GM12878 (cell line): Measurements from ENCODE around the gene HNF4A. TPM values are rescaled to one million over a fixed set of nuclear protein-coding genes. Genes with fewer than 3 reads are reported as not detected.

Experiments
- ATAC-seq: fragments of 200-7000 bp; cut with Tn5 transposase; 3 replicates; pipeline ENCODE4 v1.9.1; 2020; ENCODE audit warnings: mild to moderate bottlenecking, moderate library complexity
- BruUV-seq: library from RNA; stranded (reverse); fragments of 400-500 nt; replicated peaks from 2 replicates; lab custom pipeline; 2021; lab: Mats Ljungman, UMichigan
- CTCF ChIA-PET: fragments of 300-600 bp; sonication (Branson Sonifier 250); formaldehyde crosslinking; extraction: SDS; loops from one replicate; lab custom pipeline; 2021; ENCODE audit warnings: inconsistent platforms; lab: Yijun Ruan, JAX
- POLR2A ChIA-PET: fragments of 350-600 bp; formaldehyde crosslinking; extraction: SDS; loops from one replicate; lab custom pipeline; 2021; ENCODE audit warnings: inconsistent platforms; lab: Charles Lee
- RAD21 ChIA-PET: fragments of 300-600 bp; sonication (Branson Sonifier 250); formaldehyde crosslinking; loops from one replicate; lab custom pipeline; 2023; ENCODE audit warnings: antibody characterized with exemption; ENCODE audit not compliant: unreplicated experiment; lab: Charles Lee
- SMC1A ChIA-PET: fragments of 300-600 bp; sonication (Branson Sonifier 250); formaldehyde crosslinking; loops from one replicate; lab custom pipeline; 2023; ENCODE audit not compliant: unreplicated experiment, uncharacterized antibody; lab: Charles Lee
- DNase-seq: peaks from one replicate; pipeline ENCODE4 v3.0.0-alpha.2; 2011; ENCODE audit warnings: low read depth, low spot score
- FAIRE-seq: peaks from 3 replicates; lab custom pipeline; 2011; peaks lifted over from hg19 to GRCh38; lab: Jason Lieb, UNC
- H2AFZ ChIP-seq: 2 replicates; pipeline ENCODE4 v1.6.0; 2011; ENCODE audit warnings: low read depth, low read length, control low read depth; ENCODE audit not compliant: control insufficient read depth
- H3K27ac ChIP-seq: 2 replicates; pipeline ENCODE4 v1.5.1; 2011; ENCODE audit warnings: control low read depth; ENCODE audit not compliant: control insufficient read depth, insufficient read depth
- H3K27me3 ChIP-seq, 2 experiments: replicated peaks in 1 of 2; 2 replicates each; pipeline versions ENCODE4 v1.6.0 to v1.6.1; 2011; ENCODE audit warnings: low read length in 1 of 2; ENCODE audit not compliant: control insufficient read depth in 2 of 2, insufficient read depth in 2 of 2
- H3K36me3 ChIP-seq, 2 experiments: 2 replicates each; pipeline ENCODE4 v1.5.1; 2011; ENCODE audit warnings: low read length in 1 of 2; ENCODE audit not compliant: control insufficient read depth in 2 of 2, insufficient read depth in 2 of 2
- H3K4me1 ChIP-seq: 2 replicates; pipeline ENCODE4 v1.6.1; 2011; ENCODE audit warnings: mild to moderate bottlenecking, low read length, moderate library complexity, mixed read lengths; ENCODE audit not compliant: control insufficient read depth, insufficient read depth
- H3K4me2 ChIP-seq: 2 replicates; pipeline ENCODE4 v1.6.0; 2011; ENCODE audit warnings: control low read depth; ENCODE audit not compliant: control insufficient read depth, insufficient read depth
- H3K4me3 ChIP-seq: fragments of 200-600 bp; sonication (generic); 2 replicates; pipeline ENCODE4 v1.5.1; 2016
- H3K79me2 ChIP-seq: 2 replicates; pipeline ENCODE4 v1.6.0; 2011; ENCODE audit warnings: low read length; ENCODE audit not compliant: control insufficient read depth, insufficient read depth
- H3K9ac ChIP-seq: 2 replicates; pipeline ENCODE4 v1.8.0; 2011; ENCODE audit warnings: low read length, control low read depth, mixed read lengths; ENCODE audit not compliant: control insufficient read depth, insufficient read depth
- H3K9me3 ChIP-seq: replicated peaks from 3 replicates; pipeline ENCODE4 v1.5.1; 2011; ENCODE audit warnings: mild to moderate bottlenecking, low read length; ENCODE audit not compliant: control insufficient read depth, insufficient read depth
- H4K20me1 ChIP-seq: 2 replicates; pipeline ENCODE4 v1.6.0; 2011; ENCODE audit not compliant: control insufficient read depth, insufficient read depth
- ATF7 ChIP-seq: fragments of 450-650 bp; IDR thresholded peaks from 2 replicates; pipeline ENCODE4 v1.6.1; 2016; ENCODE audit warnings: low read depth, mild to moderate bottlenecking
- CEBPZ ChIP-seq: fragments of 150-350 bp; IDR thresholded peaks from 2 replicates; pipeline ENCODE4 v1.6.1; 2016; ENCODE audit warnings: low read depth, low read length
- FOXM1 ChIP-seq: IDR thresholded peaks from 2 replicates; pipeline ENCODE4 v1.6.1; 2012; ENCODE audit warnings: low read depth, mild to moderate bottlenecking, inconsistent platforms, low read length, moderate library complexity
- MTA2 ChIP-seq: fragments of 450-650 bp; IDR thresholded peaks from 2 replicates; pipeline ENCODE4 v1.6.1; 2016; ENCODE audit warnings: low read depth, mild to moderate bottlenecking, moderate library complexity
- NR2C1 ChIP-seq: fragments of 450-650 bp; IDR thresholded peaks from 2 replicates; pipeline ENCODE4 v1.6.1; 2017; ENCODE audit warnings: antibody characterized with exemption, mild to moderate bottlenecking, moderate library complexity
- POLR2A ChIP-seq: IDR thresholded peaks from 2 replicates; pipeline ENCODE4 v1.6.1; 2011; ENCODE audit warnings: low read depth, mild to moderate bottlenecking, low read length
- WGBS: methylation state at CpG from one replicate; pipeline ENCODE4 v1.1.6; 2016; ENCODE audit warnings: low lambda C conversion rate; ENCODE audit not compliant: insufficient replicate concordance, insufficient coverage; ENCODE audit errors: missing lambda C conversion rate; 5-methylcytosine and 5-hydroxymethylcytosine counted together
- in situ Hi-C: fragments of 300-500 bp; cut with MboI; formaldehyde crosslinking; loops from 9 replicates; pipeline ENCODE4 v1.14.3; 2018; ENCODE audit warnings: mixed read lengths
- intact Hi-C: fragments of 100-400 bp; cut with micrococcal nuclease; formaldehyde crosslinking; loops from one replicate; pipeline ENCODE4 v1.14.2; 2022; ENCODE audit not compliant: unreplicated experiment
- polyA plus RNA-seq, 11 experiments: library from polyadenylated mRNA; depleted of rRNA in 4 of 11; unstranded in 6 of 11; stranded (reverse) in 5 of 11; fragments of >200 nt; fragmentation: Nextera tagmentation in 4 of 11; fragmentation: Illumina TruSeq in 1 of 11; extraction: Ambion mirVana in 4 of 11; extraction: Trizol in 1 of 11; gene quantifications; 1 replicate in 1 of 11; 2 replicates in 10 of 11; pipeline versions ENCODE4 v1.2.1 to v1.2.3, GENCODE V29; 2011 to 2016; ENCODE audit warnings: inconsistent platforms in 2 of 11, missing spikeins in 2 of 11, low read depth in 1 of 11
- total RNA-seq, 4 experiments: library from RNA; depleted of rRNA in 3 of 4; stranded (reverse); fragments of >200 nt in 3 of 4; fragmentation: Illumina TruSeq in 1 of 4; extraction: Trizol in 1 of 4; gene quantifications; 2 replicates each; pipeline versions ENCODE4 v1.2.1 to v1.2.3, GENCODE V29; 2013 to 2021
- TF ChIP-seq, protein P1 (sequence below): IDR thresholded peaks from 2 replicates; pipeline ENCODE4 v1.6.1; 2012; ENCODE audit warnings: low read depth, low read length, improper control_type of control experiment
- TF ChIP-seq, protein P2 (sequence below): fragments of 450-650 bp; IDR thresholded peaks from 2 replicates; pipeline ENCODE4 v1.6.1; 2017; ENCODE audit warnings: low read depth, mild to moderate bottlenecking, moderate library complexity

HNF4A gene
- total and polyA plus RNA-seq, 10 of the 15 experiments (the other 5 are each of a cell fraction or from before 2014, with no cell fraction given) = 0.21 TPM; not detected in 9

DNA sequence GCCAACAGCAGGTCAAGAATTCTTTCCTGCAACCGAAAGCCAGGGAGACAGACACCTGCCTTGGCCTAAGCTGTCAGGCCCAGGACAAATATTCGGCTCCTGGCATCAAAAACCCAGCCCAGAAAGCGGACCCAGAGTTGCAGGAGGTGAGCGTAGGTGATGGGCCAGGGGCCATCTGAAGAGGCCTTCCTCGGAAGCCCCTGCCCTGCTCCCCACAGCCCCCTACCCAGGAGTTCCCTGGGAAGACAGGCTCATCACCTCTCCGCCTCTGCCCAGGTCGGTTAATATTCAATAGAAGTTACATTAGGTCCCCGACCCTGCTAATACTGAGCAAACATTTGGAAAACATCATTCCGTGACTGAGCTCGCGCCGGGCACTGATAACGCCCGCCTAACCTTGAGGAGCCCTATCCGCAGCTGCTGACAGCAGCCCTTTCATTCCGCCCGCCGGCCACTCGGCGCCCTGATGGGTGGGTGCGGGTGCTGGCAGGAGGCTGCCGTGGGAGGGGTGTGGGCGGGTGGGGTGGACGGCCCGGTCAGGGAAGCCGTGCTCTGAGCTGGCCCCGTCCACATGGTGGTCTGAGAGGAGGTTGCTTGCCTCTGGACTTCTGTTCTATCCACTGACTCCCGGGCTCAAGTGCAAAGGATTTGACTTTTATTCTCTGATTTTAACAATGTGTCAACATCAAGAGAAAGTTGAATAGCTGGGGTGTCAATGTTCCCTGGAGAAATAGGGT is 55.7 kb downstream of the HNF4A start (continued):
- TF ChIP-seq CEBPZ = no peak
- TF ChIP-seq, all 136 proteins: peak for 0

DNA sequence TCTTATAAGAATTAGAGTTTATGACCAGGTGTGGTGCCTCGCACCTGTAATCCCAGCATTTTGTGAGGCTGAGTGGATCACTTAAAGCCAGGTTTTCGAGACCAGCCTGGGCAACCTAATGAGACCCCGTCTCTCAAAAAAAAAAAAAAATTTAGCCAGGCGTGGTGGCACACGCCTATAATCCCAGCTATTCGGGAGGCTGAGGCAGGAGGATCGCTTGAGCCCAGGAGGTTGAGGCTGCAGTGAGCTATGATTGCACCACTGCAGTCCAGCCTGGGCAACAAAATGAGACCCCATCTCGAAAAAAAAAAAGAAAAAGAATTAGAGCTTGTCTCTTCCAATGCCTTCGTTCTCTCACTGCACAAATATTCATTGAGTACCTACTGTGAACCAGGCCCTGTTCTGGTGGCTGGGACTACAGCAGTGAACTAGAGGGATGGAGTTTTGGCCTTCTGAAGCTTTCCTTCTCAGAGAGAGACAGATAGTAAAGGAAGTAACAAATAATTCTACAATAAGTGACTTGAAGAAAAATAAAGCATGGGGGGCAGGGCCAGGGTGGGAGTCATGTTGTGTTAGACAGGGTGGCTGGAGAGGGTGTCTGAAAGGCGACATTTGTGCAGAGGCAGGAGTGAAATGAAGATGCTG is 56.4 kb downstream of the HNF4A start:
- 27% methylated on average over 9 of the region's 10 CpGs for WGBS
- CTCF ChIA-PET = interaction anchor here (0.6 to 0.7 kb wide), 2 partner anchors 26 to 769 kb away, joined by 3 read pairs; no protein-coding TSS in a partner anchor
- intact Hi-C loops = no loop called here
- SMC1A ChIA-PET = interaction anchor here (0.6 kb wide), 1 partner anchor 22 kb away, joined by 5 read pairs; no protein-coding TSS in a partner anchor
- in situ Hi-C loops = no loop called here
- no peaks in the 10 kb centered on the region for H3K4me1 ChIP-seq
- H3K9me3 ChIP-seq = no peaks in the 10 kb centered on the region
- ATAC-seq = no peak
- no peaks in the 10 kb centered on the region for H3K36me3 ChIP-seq
- POLR2A ChIA-PET = no interaction called here
- no TSS peak for BruUV-seq
- H3K9ac ChIP-seq = no peak overlapping the region
- no peaks in the 10 kb centered on the region for H3K79me2 ChIP-seq
- RAD21 ChIA-PET = no interaction called here
- H3K27ac ChIP-seq = no peak overlapping the region
- no peak for TF ChIP-seq NR2C1
- TF ChIP-seq, protein P1, sequence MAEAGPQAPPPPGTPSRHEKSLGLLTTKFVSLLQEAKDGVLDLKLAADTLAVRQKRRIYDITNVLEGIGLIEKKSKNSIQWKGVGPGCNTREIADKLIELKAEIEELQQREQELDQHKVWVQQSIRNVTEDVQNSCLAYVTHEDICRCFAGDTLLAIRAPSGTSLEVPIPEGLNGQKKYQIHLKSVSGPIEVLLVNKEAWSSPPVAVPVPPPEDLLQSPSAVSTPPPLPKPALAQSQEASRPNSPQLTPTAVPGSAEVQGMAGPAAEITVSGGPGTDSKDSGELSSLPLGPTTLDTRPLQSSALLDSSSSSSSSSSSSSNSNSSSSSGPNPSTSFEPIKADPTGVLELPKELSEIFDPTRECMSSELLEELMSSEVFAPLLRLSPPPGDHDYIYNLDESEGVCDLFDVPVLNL = no peak
- TF ChIP-seq MTA2 = no peak
- no peak for TF ChIP-seq FOXM1
- no peak for TF ChIP-seq ATF7
- no peak for TF ChIP-seq POLR2A
- TF ChIP-seq, protein P2, sequence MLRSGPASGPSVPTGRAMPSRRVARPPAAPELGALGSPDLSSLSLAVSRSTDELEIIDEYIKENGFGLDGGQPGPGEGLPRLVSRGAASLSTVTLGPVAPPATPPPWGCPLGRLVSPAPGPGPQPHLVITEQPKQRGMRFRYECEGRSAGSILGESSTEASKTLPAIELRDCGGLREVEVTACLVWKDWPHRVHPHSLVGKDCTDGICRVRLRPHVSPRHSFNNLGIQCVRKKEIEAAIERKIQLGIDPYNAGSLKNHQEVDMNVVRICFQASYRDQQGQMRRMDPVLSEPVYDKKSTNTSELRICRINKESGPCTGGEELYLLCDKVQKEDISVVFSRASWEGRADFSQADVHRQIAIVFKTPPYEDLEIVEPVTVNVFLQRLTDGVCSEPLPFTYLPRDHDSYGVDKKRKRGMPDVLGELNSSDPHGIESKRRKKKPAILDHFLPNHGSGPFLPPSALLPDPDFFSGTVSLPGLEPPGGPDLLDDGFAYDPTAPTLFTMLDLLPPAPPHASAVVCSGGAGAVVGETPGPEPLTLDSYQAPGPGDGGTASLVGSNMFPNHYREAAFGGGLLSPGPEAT = no peak
- TF ChIP-seq, all 136 proteins: peak for 0
- H3K27me3 ChIP-seq = peaks cover 2 to 9% of the 10 kb centered on the region in 2 experiments
- no peak overlapping the region for H3K4me3 ChIP-seq
- FAIRE-seq (no peak), DNase-seq (no peak)
- no peak overlapping the region for H3K4me2 ChIP-seq
- H4K20me1 ChIP-seq = no peaks in the 10 kb centered on the region
- H2AFZ ChIP-seq = no peak overlapping the region
